HCT116 (cell line): ENCODE measurements around the gene SPIB. TPM values are rescaled to one million over a fixed set of nuclear protein-coding genes. Genes with fewer than 3 reads are reported as not detected.

Experiments
- ATAC-seq: fragments of 200-7000 bp; cut with Tn5 transposase; 2 replicates; pipeline ENCODE4 v1.9.1; 2020; ENCODE audit warnings: mild to moderate bottlenecking, moderate library complexity
- BruUV-seq: library from RNA; stranded (reverse); fragments of 400-500 nt; replicated peaks from 2 replicates; lab custom pipeline; 2021; lab: Mats Ljungman, UMichigan
- CTCF ChIA-PET: fragments of 300-600 bp; sonication (Branson Sonifier 250); formaldehyde crosslinking; loops from one replicate; lab custom pipeline; 2021; ENCODE audit warnings: antibody characterized with exemption; lab: Charles Lee
- POLR2A ChIA-PET: fragments of 300-600, 350-600 bp; sonication (Branson Sonifier 250); formaldehyde crosslinking; loops from one replicate; lab custom pipeline; 2021; ENCODE audit warnings: antibody characterized with exemption; lab: Charles Lee
- RAD21 ChIA-PET, 2 experiments: fragments of 300-600 bp; sonication (Branson Sonifier 250); formaldehyde crosslinking; loops; one replicate each; lab custom pipeline; 2023; ENCODE audit warnings: low total read pairs in 2 of 2; ENCODE audit not compliant: uncharacterized antibody in 2 of 2, unreplicated experiment in 2 of 2, low non-redundant PET in 1 of 2; lab: Charles Lee
- DNase-seq: peaks from one replicate; pipeline ENCODE4 v3.0.0-alpha.2; 2010; ENCODE audit warnings: low read depth, low spot score
- H2AFZ ChIP-seq: fragments of 200-600 bp; shearing (Covaris generic), sonication (generic); 2 replicates; pipeline ENCODE4 v1.6.1; 2017; ENCODE audit warnings: low read depth, mixed run types, mixed read lengths, antibody characterized with exemption, low read length; ENCODE audit not compliant: poor library complexity, severe bottlenecking
- H3K27ac ChIP-seq: 2 replicates; pipeline ENCODE4 v1.5.1; 2012; ENCODE audit warnings: low read depth, low read length
- H3K27me3 ChIP-seq: fragments of 200-600 bp; sonication (generic); 2 replicates; pipeline ENCODE4 v1.6.1; 2016; ENCODE audit warnings: mixed run types, low read length, mixed read lengths; ENCODE audit not compliant: insufficient read depth
- H3K36me3 ChIP-seq, 2 experiments: fragments of 200-500 bp in 1 of 2; fragments of 200-600 bp in 1 of 2; sonication (Bioruptor generic) in 1 of 2; sonication (generic) in 1 of 2; 2 replicates each; pipeline versions ENCODE4 v1.5.1 to v1.6.1; 2014 to 2016; ENCODE audit warnings: low read length in 2 of 2, inconsistent platforms in 1 of 2, mixed read lengths in 1 of 2, mixed run types in 1 of 2; ENCODE audit not compliant: insufficient read depth in 2 of 2, control insufficient read depth in 1 of 2
- H3K4me1 ChIP-seq, 2 experiments: fragments of 200-600 bp in 1 of 2; sonication (generic) in 1 of 2; 2 replicates each; pipeline versions ENCODE4 v1.5.1 to v1.6.1; 2012 to 2017; ENCODE audit warnings: low read length in 2 of 2, inconsistent platforms in 1 of 2, mild to moderate bottlenecking in 1 of 2, mixed read lengths in 1 of 2, mixed run types in 1 of 2, moderate library complexity in 1 of 2; ENCODE audit not compliant: insufficient read depth in 2 of 2, control insufficient read depth in 1 of 2
- H3K4me2 ChIP-seq: fragments of 200-600 bp; sonication (generic); 2 replicates; pipeline ENCODE4 v1.6.1; 2017; ENCODE audit warnings: mixed run types, low read length, mixed read lengths
- H3K4me3 ChIP-seq, 2 experiments: fragments of 200-600 bp in 1 of 2; sonication (generic) in 1 of 2; replicated peaks in 1 of 2; 2 replicates each; pipeline ENCODE4 v1.5.1; 2011 to 2016; ENCODE audit warnings: low read length in 2 of 2, control low read depth in 1 of 2, low read depth in 1 of 2, mild to moderate bottlenecking in 1 of 2, mixed read lengths in 1 of 2, mixed run types in 1 of 2
- H3K79me2 ChIP-seq: fragments of 200-600 bp; sonication (generic); 2 replicates; pipeline ENCODE4 v1.6.1; 2017; ENCODE audit warnings: mild to moderate bottlenecking, mixed run types, low read length, moderate library complexity, mixed read lengths; ENCODE audit not compliant: insufficient read depth
- H3K9ac ChIP-seq: fragments of 200-600 bp; sonication (generic); 2 replicates; pipeline ENCODE4 v1.6.1; 2016; ENCODE audit warnings: low read length, mixed read lengths
- H3K9me2 ChIP-seq: fragments of 200-600 bp; sonication (generic), shearing (Covaris generic); 2 replicates; pipeline ENCODE4 v1.6.1; 2017; ENCODE audit warnings: mixed run types, mild to moderate bottlenecking, moderate library complexity; ENCODE audit not compliant: insufficient read depth
- H3K9me3 ChIP-seq, 2 experiments: fragments of 200-500 bp in 1 of 2; fragments of 200-600 bp in 1 of 2; sonication (Bioruptor generic) in 1 of 2; sonication (generic) in 1 of 2; 2 replicates each; pipeline ENCODE4 v1.6.1; 2014 to 2017; ENCODE audit warnings: low read length in 2 of 2, mixed read lengths in 2 of 2, inconsistent platforms in 1 of 2, low read depth in 1 of 2, mild to moderate bottlenecking in 1 of 2, mixed run types in 1 of 2, moderate library complexity in 1 of 2; ENCODE audit not compliant: control insufficient read depth in 1 of 2, insufficient read depth in 1 of 2
- H4K20me1 ChIP-seq: fragments of 200-600 bp; sonication (generic), shearing (Covaris generic); 2 replicates; pipeline ENCODE4 v1.6.1; 2017; ENCODE audit warnings: mixed run types, mild to moderate bottlenecking, moderate library complexity; ENCODE audit not compliant: insufficient read depth
- CTCF ChIP-seq, 3 experiments: fragments of 200-600 bp in 1 of 3; sonication (generic) in 1 of 3; IDR thresholded peaks in 2 of 3; conservative IDR thresholded peaks in 1 of 3; 2 replicates each; pipeline ENCODE4 v1.5.1; 2012 to 2017; ENCODE audit warnings: low read depth in 2 of 3, low read length in 2 of 3, antibody characterized with exemption in 1 of 3, borderline replicate concordance in 1 of 3, control low read depth in 1 of 3, mild to moderate bottlenecking in 1 of 3, mixed read lengths in 1 of 3, mixed run types in 1 of 3, moderate library complexity in 1 of 3; ENCODE audit not compliant: insufficient read depth in 1 of 3
- EGR1 ChIP-seq: IDR thresholded peaks from 2 replicates; pipeline ENCODE4 v1.6.1; 2012; ENCODE audit warnings: low read depth
- MAX ChIP-seq: IDR thresholded peaks from 2 replicates; pipeline ENCODE4 v1.6.1; 2012
- SIN3A ChIP-seq: IDR thresholded peaks from 2 replicates; pipeline ENCODE4 v1.6.1; 2012; ENCODE audit warnings: low read depth
- SP1 ChIP-seq: IDR thresholded peaks from 2 replicates; pipeline ENCODE4 v1.6.1; 2012; ENCODE audit warnings: low read depth
- ZNF274 ChIP-seq: fragments of 200-500 bp; sonication (Bioruptor generic); IDR thresholded peaks from 2 replicates; pipeline ENCODE4 v1.6.1; 2014; ENCODE audit warnings: mild to moderate bottlenecking, low read depth, low read length, inconsistent platforms
- intact Hi-C: fragments of 100-400 bp; cut with micrococcal nuclease; formaldehyde crosslinking; loops from 2 replicates; pipeline ENCODE4 v1.10.0; 2022
- total RNA-seq: library from RNA; stranded (reverse); gene quantifications from one replicate; pipeline ENCODE4 v1.2.1, GENCODE V29; 2021; ENCODE audit not compliant: unreplicated experiment

SPIB gene
- total RNA-seq, 1 experiment from 2014 or later: 0.96 TPM

GRCh38 chr19:50476907-50477238 lies 58.1 kb downstream of the SPIB start:
- TF ChIP-seq EGR1 (peak; percentile 69; the same call in 1 of the 2 replicates), SIN3A (peak; percentile 82), ZNF274 (no peak), MAX (peak; percentile 8; the same call in 1 of the 2 replicates), CTCF (IDR thresholded peaks at IDR 0.05 in 2 of 3, conservative IDR thresholded peaks at IDR 0.05 in 1 of 3; ENCODE audit: borderline replicate concordance in 1 of 3, insufficient read depth in 1 of 3, low read depth in 2 of 3, low read length in 2 of 3) (no peak), SP1 (no peak)
- Histone ChIP-seq H3K27me3 (no peaks in the 10 kb centered on the region), H3K9me2 (no peaks in the 10 kb centered on the region), H3K4me1 (peaks cover 9 to 21% of the 10 kb centered on the region in 2 experiments; a peak in 3 of 4 replicates), H3K9ac (peak overlapping the region; percentile 92), H3K27ac (peak overlapping the region; percentile 93), H3K79me2 (peaks cover 38% of the 10 kb centered on the region), H2AFZ (no peak overlapping the region), H3K9me3 (no peaks in the 10 kb centered on the region), H3K4me3 (peak overlapping the region; percentile 92 to 100), H3K4me2 (peak overlapping the region; percentile 97), H4K20me1 (no peaks in the 10 kb centered on the region), H3K36me3 (peaks cover 12 to 21% of the 10 kb centered on the region in 2 experiments; a peak in 3 of 4 replicates)
- ATAC-seq: no peak
- ChIA-PET CTCF (no interaction called here), RAD21 (no interaction called here), POLR2A (no interaction called here)
- no peak for DNase-seq
- BruUV-seq: TSS peak; percentile 81
- intact Hi-C loops: loop anchor here (1.0 kb wide), 2 partner anchors 34 to 101 kb away; partner anchors contain the start of genes JOSD2 and NR1H2
